ENCODE measurements around the gene H3-3A.

H3-3A gene

GRCh38 chr1:226062558-226063223 lies at the start of gene H3-3A:
TSS of gene H3-3A (plus strand) at chr1:226062716. CDS start at chr1:226064352, 1,636 bp downstream.
- DNase-seq (ENCODE audit: low read depth) = peak; percentile 71
- H3K4me3 ChIP-seq (ENCODE audit: low read depth, low read length) = peak within 1 kb of the TSS; percentile 80
- TF ChIP-seq CTCF (IDR thresholded peaks at IDR 0.05; ENCODE audit: low read depth, low read length, missing control alignments) = no peak

GRCh38 chr1:226017070-226017469 lies 45.4 kb upstream of the H3-3A start:
- H3K4me3 ChIP-seq (ENCODE audit: low read depth, low read length) = no peak overlapping the region
- no peak for DNase-seq (ENCODE audit: low read depth)
- no peak for TF ChIP-seq CTCF (IDR thresholded peaks at IDR 0.05; ENCODE audit: low read depth, low read length, missing control alignments)

GRCh38 chr1:226019572-226019971 lies 42.9 kb upstream of the H3-3A start:
- DNase-seq (ENCODE audit: low read depth) = no peak
- TF ChIP-seq CTCF (IDR thresholded peaks at IDR 0.05; ENCODE audit: low read depth, low read length, missing control alignments) = no peak
- no peak overlapping the region for H3K4me3 ChIP-seq (ENCODE audit: low read depth, low read length)

- TF ChIP-seq CTCF (IDR thresholded peaks at IDR 0.05; ENCODE audit: low read depth, low read length, missing control alignments) = no peak
- DNase-seq (ENCODE audit: low read depth) = no peak
Observed at GRCh38 chr1:226021401-226021800, 41.1 kb upstream of the H3-3A start.

GRCh38 chr1:226021801-226022200 lies 40.7 kb upstream of the H3-3A start:
- no peak for TF ChIP-seq CTCF (IDR thresholded peaks at IDR 0.05; ENCODE audit: low read depth, low read length, missing control alignments)
- DNase-seq (ENCODE audit: low read depth) = no peak
- H3K4me3 ChIP-seq (ENCODE audit: low read depth, low read length) = no peak overlapping the region

More at GRCh38 chr1:226021401-226021800, 41.1 kb upstream of the H3-3A start:
- H3K4me3 ChIP-seq (ENCODE audit: low read depth, low read length) = no peak overlapping the region

GRCh38 chr1:226023735-226024134 lies 38.8 kb upstream of the H3-3A start:
- TF ChIP-seq CTCF (IDR thresholded peaks at IDR 0.05; ENCODE audit: low read depth, low read length, missing control alignments) = no peak
- H3K4me3 ChIP-seq (ENCODE audit: low read depth, low read length) = no peak overlapping the region
- no peak for DNase-seq (ENCODE audit: low read depth)

- no peak for TF ChIP-seq CTCF (IDR thresholded peaks at IDR 0.05; ENCODE audit: low read depth, low read length, missing control alignments)
- H3K4me3 ChIP-seq (ENCODE audit: low read depth, low read length) = no peak overlapping the region
- no peak for DNase-seq (ENCODE audit: low read depth)
Observed at GRCh38 chr1:226026833-226027232, 35.7 kb upstream of the H3-3A start.
